ENCODE results near the gene GRID1. TPM values are rescaled to one million over a fixed set of nuclear protein-coding genes. Genes with fewer than 3 reads are reported as not detected.
A peak's percentile ranks its signal among the peaks of the same experiment; 100 is the strongest.

The GRID1 gene
- total and polyA plus RNA-seq, 11 donors = 0.69 to 3.4 (median 1.6) TPM

GRCh38 chr10:86253091-86254072 lies 113.2 kb downstream of the GRID1 start:
- Histone ChIP-seq H3K4me1 (peaks cover 0 to 6% (median 0%) of the 10 kb centered on the region in 12 donors), H3K36me3 (no peaks in the 10 kb centered on the region), H3K9me3 (peaks cover 0 to 6% (median 0%) of the 10 kb centered on the region in 12 donors), H3K27ac (no peak overlapping the region), H3K4me3 (no peak overlapping the region), H3K27me3 (no peaks in the 10 kb centered on the region)
- intact Hi-C loops (cut with DNase I) = no loop called here
- no peak for ATAC-seq
- TF ChIP-seq CTCF (IDR thresholded peaks at IDR 0.05) (no peak), POLR2A (IDR thresholded peaks at IDR 0.05) (no peak)
- 52 to 57% (median 55%) methylated on average over 12 to 14 of the region's 14 CpGs for WGBS, 4 donors
- DNase-seq = no peak

GRCh38 chr10:86252556-86252955 lies 114.0 kb downstream of the GRID1 start:
- Histone ChIP-seq H3K27me3 (no peaks in the 10 kb centered on the region), H3K4me3 (no peak overlapping the region), H3K27ac (no peak overlapping the region), H3K9me3 (no peaks in the 10 kb centered on the region), H3K36me3 (no peaks in the 10 kb centered on the region), H3K4me1 (peaks cover 0 to 6% (median 0%) of the 10 kb centered on the region in 12 donors)
- intact Hi-C loops (cut with DNase I) = no loop called here
- ATAC-seq (no peak), DNase-seq (no peak)
- WGBS, 4 donors = 48 to 65% (median 54%) methylated on average over 3 of the region's 3 CpGs
- TF ChIP-seq CTCF (IDR thresholded peaks at IDR 0.05) (no peak), POLR2A (IDR thresholded peaks at IDR 0.05) (no peak)

GRCh38 chr10:86252079-86252478 lies 114.5 kb downstream of the GRID1 start:
- no peak for ATAC-seq
- Histone ChIP-seq H3K27me3 (no peaks in the 10 kb centered on the region), H3K9me3 (no peaks in the 10 kb centered on the region), H3K27ac (no peak overlapping the region), H3K4me3 (no peak overlapping the region), H3K4me1 (peaks cover 0 to 6% (median 0%) of the 10 kb centered on the region in 12 donors), H3K36me3 (no peaks in the 10 kb centered on the region)
- intact Hi-C loops (cut with DNase I) = no loop called here
- WGBS, 4 donors = 71 to 87% (median 79%) methylated on average over 6 to 7 of the region's 7 CpGs
- no peak for DNase-seq
- TF ChIP-seq POLR2A (IDR thresholded peaks at IDR 0.05) (no peak), CTCF (IDR thresholded peaks at IDR 0.05) (no peak)

GRCh38 chr10:86251426-86251825 lies 115.2 kb downstream of the GRID1 start:
- Histone ChIP-seq H3K27ac (no peak overlapping the region), H3K4me3 (no peak overlapping the region), H3K27me3 (no peaks in the 10 kb centered on the region), H3K4me1 (peaks cover 0 to 6% (median 0%) of the 10 kb centered on the region in 12 donors), H3K36me3 (no peaks in the 10 kb centered on the region), H3K9me3 (no peaks in the 10 kb centered on the region)
- WGBS, 4 donors = 59 to 73% (median 65%) methylated on average over 2 of the region's 2 CpGs
- intact Hi-C loops (cut with DNase I) = no loop called here
- TF ChIP-seq CTCF (IDR thresholded peaks at IDR 0.05) (no peak), POLR2A (IDR thresholded peaks at IDR 0.05) (no peak)
- DNase-seq (no peak), ATAC-seq (peak in 1 of 4 donors; percentile 16)
